Endothelial cell of umbilical vein (primary cell): ENCODE measurements around the gene CNPPD1. TPM values are rescaled to one million over a fixed set of nuclear protein-coding genes. Genes with fewer than 3 reads are reported as not detected.

Source experiments
- BruUV-seq: library from RNA; stranded (reverse); fragments of 400-500 nt; replicated peaks from 2 replicates; lab custom pipeline; 2021; lab: Mats Ljungman, UMichigan
- CTCF ChIA-PET: fragments of 300-600, 350-600 bp; sonication (Branson Sonifier 250); formaldehyde crosslinking; loops from one replicate; lab custom pipeline; 2021; ENCODE audit warnings: antibody characterized with exemption, inconsistent platforms; lab: Charles Lee
- POLR2A ChIA-PET: fragments of 300-600, 350-600 bp; sonication (Branson Sonifier 250); formaldehyde crosslinking; loops from one replicate; lab custom pipeline; 2021; ENCODE audit warnings: antibody characterized with exemption, inconsistent platforms; lab: Charles Lee
- DNase-seq: peaks from one replicate; pipeline ENCODE4 v3.0.0-alpha.2; 2011; ENCODE audit warnings: low read depth, low spot score
- FAIRE-seq: peaks from 2 replicates; lab custom pipeline; 2011; peaks lifted over from hg19 to GRCh38; lab: Jason Lieb, UNC
- H2AFZ ChIP-seq: 2 replicates; pipeline ENCODE4 v1.6.0; 2012; ENCODE audit warnings: low read depth, low read length, control low read depth, inconsistent platforms
- H3K27ac ChIP-seq: 2 replicates; pipeline ENCODE4 v1.5.1; 2011; ENCODE audit warnings: low read depth, mild to moderate bottlenecking, control low read depth, low read length, moderate library complexity; ENCODE audit not compliant: insufficient read depth
- H3K27me3 ChIP-seq, 2 experiments: 2 replicates each; pipeline versions ENCODE4 v1.6.0 to v1.6.1; 2011; ENCODE audit warnings: low read length in 2 of 2, mixed read lengths in 1 of 2; ENCODE audit not compliant: control insufficient read depth in 2 of 2, insufficient read depth in 2 of 2
- H3K36me3 ChIP-seq, 2 experiments: 2 replicates in 1 of 2; 3 replicates in 1 of 2; pipeline ENCODE4 v1.5.1; 2011; ENCODE audit warnings: low read length in 2 of 2, mild to moderate bottlenecking in 1 of 2, moderate library complexity in 1 of 2; ENCODE audit not compliant: control insufficient read depth in 2 of 2, insufficient read depth in 2 of 2; ENCODE audit errors: extremely low read depth in 1 of 2
- H3K4me1 ChIP-seq: 3 replicates; pipeline ENCODE4 v1.5.1; 2011; ENCODE audit warnings: mild to moderate bottlenecking, low read length; ENCODE audit not compliant: control insufficient read depth, insufficient read depth; ENCODE audit errors: extremely low read depth
- H3K4me2 ChIP-seq: 2 replicates; pipeline ENCODE4 v1.6.1; 2011; ENCODE audit warnings: low read length, control low read depth, mixed read lengths; ENCODE audit not compliant: insufficient read depth
- H3K4me3 ChIP-seq, 3 experiments: fragments of 200-600 bp in 1 of 3; sonication (generic), shearing (Covaris generic) in 1 of 3; replicated peaks in 1 of 3; 2 replicates each; pipeline ENCODE4 v1.5.1; 2011 to 2016; ENCODE audit warnings: control low read depth in 3 of 3, low read length in 3 of 3, mild to moderate bottlenecking in 2 of 3, inconsistent platforms in 1 of 3, low read depth in 1 of 3, moderate library complexity in 1 of 3; ENCODE audit not compliant: insufficient read depth in 1 of 3
- H3K79me2 ChIP-seq: 2 replicates; pipeline ENCODE4 v1.6.0; 2012; ENCODE audit warnings: low read length, inconsistent platforms; ENCODE audit not compliant: control insufficient read depth, insufficient read depth
- H3K9ac ChIP-seq: replicated peaks from 2 replicates; pipeline ENCODE3; 2011; ENCODE audit warnings: low read length, control low read depth; ENCODE audit not compliant: insufficient read depth; ENCODE audit errors: extremely low read depth
- H3K9me1 ChIP-seq: replicated peaks from 3 replicates; pipeline ENCODE4 v1.6.0; 2011; ENCODE audit warnings: mild to moderate bottlenecking, low read length; ENCODE audit not compliant: control insufficient read depth, insufficient read depth; ENCODE audit errors: extremely low read depth
- H3K9me3 ChIP-seq: replicated peaks from 2 replicates; pipeline ENCODE4 v1.5.1; 2012; ENCODE audit warnings: low read length, inconsistent platforms; ENCODE audit not compliant: control insufficient read depth, insufficient read depth
- H4K20me1 ChIP-seq: replicated peaks from 2 replicates; pipeline ENCODE3; 2011; ENCODE audit warnings: mild to moderate bottlenecking, low read length; ENCODE audit not compliant: control insufficient read depth, insufficient read depth; ENCODE audit errors: extremely low read depth
- CTCF ChIP-seq, 2 donors: IDR thresholded peaks; 1 replicate in 1 of 2; 2 replicates in 1 of 2; pipeline ENCODE4 v1.5.1; 2011; ENCODE audit warnings: low read length in 2 of 2, mild to moderate bottlenecking in 2 of 2, moderate library complexity in 2 of 2, control low read depth in 1 of 2, inconsistent platforms in 1 of 2, low read depth in 1 of 2; ENCODE audit not compliant: insufficient read depth in 1 of 2; ENCODE audit errors: extremely low read depth in 1 of 2
- EZH2 ChIP-seq: IDR thresholded peaks from 2 replicates; pipeline ENCODE4 v1.6.1; 2012; ENCODE audit warnings: borderline replicate concordance, low read depth, mild to moderate bottlenecking, moderate library complexity, low read length, inconsistent platforms; ENCODE audit not compliant: severe bottlenecking
- JUN ChIP-seq: IDR thresholded peaks from 2 replicates; pipeline ENCODE4 v1.6.1; 2011; ENCODE audit warnings: borderline replicate concordance, low read depth; ENCODE audit not compliant: insufficient read length, insufficient read depth
- MAX ChIP-seq: IDR thresholded peaks from 2 replicates; pipeline ENCODE4 v1.6.1; 2011; ENCODE audit not compliant: insufficient read depth, insufficient read length
- MYC ChIP-seq: IDR thresholded peaks from one replicate; pipeline ENCODE4 v1.6.1; 2011; ENCODE audit warnings: mild to moderate bottlenecking, low read depth, low read length
- dilution Hi-C: fragments of 300-500 bp; cut with MboI; formaldehyde crosslinking; loops from one replicate; pipeline ENCODE4 v1.15.0; 2019; ENCODE audit warnings: low sequenced_read_pairs; ENCODE audit not compliant: extremely low pct_ligation_motif_present
- intact Hi-C: fragments of 100-400 bp; cut with micrococcal nuclease; formaldehyde crosslinking; loops from one replicate; pipeline ENCODE4 v1.10.0; 2022
- polyA plus RNA-seq, 4 experiments: library from polyadenylated mRNA; depleted of rRNA in 3 of 4; stranded (reverse) in 3 of 4; unstranded in 1 of 4; fragments of >200 nt; gene quantifications; 2 replicates each; pipeline versions ENCODE4 v1.2.1 to v1.2.3, GENCODE V29; 2011 to 2012; ENCODE audit warnings: missing spikeins in 1 of 4
- total RNA-seq: library from RNA; stranded (reverse); gene quantifications from 2 replicates; pipeline ENCODE4 v1.2.3, GENCODE V29; 2021

The CNPPD1 gene
- total and polyA plus RNA-seq, 2 donors (not counting 3 experiments of a cell fraction or from before 2014, with no cell fraction given) = 44.0 to 55.7 TPM

- Histone ChIP-seq H3K27ac (no peak overlapping the region), H3K79me2 (peaks cover 5% of the 10 kb centered on the region), H3K36me3 (peaks cover 0 to 19% of the 10 kb centered on the region in 2 experiments), H4K20me1 (peaks cover 3% of the 10 kb centered on the region), H3K27me3 (no peaks in the 10 kb centered on the region), H2AFZ (no peak overlapping the region), H3K4me2 (no peak overlapping the region), H3K9ac (no peak overlapping the region), H3K9me3 (no peaks in the 10 kb centered on the region), H3K4me1 (no peaks in the 10 kb centered on the region), H3K4me3 (no peak overlapping the region), H3K9me1 (no peaks in the 10 kb centered on the region)
- POLR2A ChIA-PET = interaction anchor here (0.6 kb wide), 2 partner anchors 16 to 40 kb away, joined by 4 to 7 read pairs; no protein-coding TSS in a partner anchor
- CTCF ChIA-PET = interaction anchor here (0.6 to 5.2 kb wide), 19 partner anchors 10 to 180 kb away, joined by 3 to 32 read pairs (median 5); partner anchors contain the start of genes ABCB6, ANKZF1, GLB1L and NHEJ1
- dilution Hi-C loops = no loop called here
- DNase-seq = peak; percentile 76
- peak; percentile 78 for FAIRE-seq
- BruUV-seq = no TSS peak
- no peak for TF ChIP-seq EZH2
- TF ChIP-seq CTCF (IDR thresholded peaks at IDR 0.05; ENCODE audit: extremely low read depth in 1 of 2, insufficient read depth in 1 of 2, low read depth in 1 of 2, low read length in 2 of 2) = peak; percentile 69 to 83
- TF ChIP-seq MYC = no peak
- TF ChIP-seq JUN = no peak
- TF ChIP-seq MAX = peak; percentile 79
- intact Hi-C loops = loop anchor here (1.0 kb wide), 3 partner anchors 11 to 127 kb away; partner anchors contain the start of gene NHEJ1
These were observed 5.5 kb downstream of the CNPPD1 start for GRCh38 chr2:219171231-219171651.
